Liver (tissue), 9 donors: ENCODE data around the gene LILRB3. TPM values are rescaled to one million over a fixed set of nuclear protein-coding genes. Genes with fewer than 3 reads are reported as not detected.

Experiments
- DNase-seq: peaks from one replicate; pipeline ENCODE4 v3.0.0-alpha.2; 2017; ENCODE audit warnings: low spot score
- H3K27ac ChIP-seq, 2 donors: one replicate each; pipeline ENCODE4 v1.7.0; 2013; ENCODE audit warnings: inconsistent platforms in 2 of 2, low read length in 2 of 2, control low read depth in 1 of 2, low read depth in 1 of 2, mild to moderate bottlenecking in 1 of 2
- H3K27me3 ChIP-seq, 4 donors: one replicate each; pipeline versions ENCODE4 v1.6.1 to v1.7.0; 2013; ENCODE audit warnings: low read length in 3 of 4, inconsistent platforms in 1 of 4, mild to moderate bottlenecking in 1 of 4, moderate library complexity in 1 of 4; ENCODE audit not compliant: control insufficient read depth in 4 of 4, insufficient read depth in 4 of 4
- H3K36me3 ChIP-seq, 4 donors: one replicate each; pipeline versions ENCODE4 v1.6.1 to v1.7.0; 2013; ENCODE audit warnings: low read length in 3 of 4, mild to moderate bottlenecking in 3 of 4, low read depth in 1 of 4, moderate library complexity in 1 of 4; ENCODE audit not compliant: control insufficient read depth in 4 of 4, insufficient read depth in 3 of 4
- H3K4me1 ChIP-seq, 4 donors: one replicate each; pipeline versions ENCODE4 v1.6.1 to v1.7.0; 2013; ENCODE audit warnings: low read length in 3 of 4, mild to moderate bottlenecking in 3 of 4, moderate library complexity in 1 of 4; ENCODE audit not compliant: control insufficient read depth in 4 of 4, insufficient read depth in 4 of 4
- H3K4me3 ChIP-seq, 3 donors: one replicate each; pipeline versions ENCODE4 v1.6.1 to v1.7.0; 2013; ENCODE audit warnings: low read length in 3 of 3, control low read depth in 1 of 3, low read depth in 1 of 3, mild to moderate bottlenecking in 1 of 3
- H3K9ac ChIP-seq, 2 donors: one replicate each; pipeline ENCODE4 v1.7.0; 2013; ENCODE audit warnings: low read length in 2 of 2, mild to moderate bottlenecking in 2 of 2, moderate library complexity in 2 of 2, control low read depth in 1 of 2, low read depth in 1 of 2
- H3K9me3 ChIP-seq, 4 donors: one replicate each; pipeline versions ENCODE4 v1.6.1 to v1.7.0; 2013; ENCODE audit warnings: low read length in 3 of 4; ENCODE audit not compliant: control insufficient read depth in 4 of 4
- EGR1 ChIP-seq, 2 donors: IDR thresholded peaks; 2 replicates each; pipeline ENCODE4 v1.6.1; 2016 to 2018; ENCODE audit warnings: antibody characterized with exemption in 2 of 2, low read depth in 2 of 2
- FOXA1 ChIP-seq: IDR thresholded peaks from 2 replicates; pipeline ENCODE4 v1.6.1; 2016; ENCODE audit warnings: antibody characterized with exemption
- FOXA2 ChIP-seq: IDR thresholded peaks from 2 replicates; pipeline ENCODE4 v1.6.1; 2016; ENCODE audit warnings: antibody characterized with exemption
- GABPA ChIP-seq, 2 donors: IDR thresholded peaks in 1 of 2; conservative IDR thresholded peaks in 1 of 2; 2 replicates each; pipeline ENCODE4 v1.6.1; 2016; ENCODE audit warnings: antibody characterized with exemption in 2 of 2, mild to moderate bottlenecking in 1 of 2, moderate library complexity in 1 of 2
- HNF4A ChIP-seq, 2 donors: conservative IDR thresholded peaks; 2 replicates each; pipeline ENCODE4 v1.6.1; 2016; ENCODE audit warnings: antibody characterized with exemption in 2 of 2, mild to moderate bottlenecking in 2 of 2
- HNF4G ChIP-seq: IDR thresholded peaks from 2 replicates; pipeline ENCODE4 v1.6.1; 2016; ENCODE audit warnings: antibody characterized with exemption
- JUND ChIP-seq, 2 donors: IDR thresholded peaks; 2 replicates each; pipeline ENCODE4 v1.6.1; 2016; ENCODE audit warnings: antibody characterized with exemption in 2 of 2
- NR2F2 ChIP-seq: IDR thresholded peaks from 2 replicates; pipeline ENCODE4 v1.6.1; 2016; ENCODE audit warnings: antibody characterized with exemption
- RAD21 ChIP-seq, 2 donors: IDR thresholded peaks; 2 replicates each; pipeline ENCODE4 v1.6.1; 2016; ENCODE audit warnings: antibody characterized with exemption in 2 of 2, mild to moderate bottlenecking in 2 of 2
- RXRA ChIP-seq, 2 donors: IDR thresholded peaks; 2 replicates each; pipeline ENCODE4 v1.6.1; 2017 to 2018; ENCODE audit warnings: antibody characterized with exemption in 2 of 2, mild to moderate bottlenecking in 1 of 2
- SP1 ChIP-seq: IDR thresholded peaks from 2 replicates; pipeline ENCODE4 v1.6.1; 2018; ENCODE audit warnings: antibody characterized with exemption, mild to moderate bottlenecking
- TAF1 ChIP-seq: conservative IDR thresholded peaks from 2 replicates; pipeline ENCODE4 v1.6.1; 2016; ENCODE audit warnings: antibody characterized with exemption, mild to moderate bottlenecking
- YY1 ChIP-seq: IDR thresholded peaks from 2 replicates; pipeline ENCODE4 v1.6.1; 2016; ENCODE audit warnings: antibody characterized with exemption, mild to moderate bottlenecking
- WGBS: extraction: QIAGEN DNeasy Blood & Tissue Kit; methylation state at CpG from one replicate; pipeline ENCODE4 v1.1.7; 2013; 5-methylcytosine and 5-hydroxymethylcytosine counted together
- polyA plus RNA-seq, 2 donors: library from polyadenylated mRNA; stranded (reverse) in 1 of 2; unstranded in 1 of 2; fragments of 200-250 nt in 1 of 2; fragments of >200 nt in 1 of 2; fragmentation: Nextera tagmentation in 1 of 2; extraction: Ambion mirVana in 1 of 2; gene quantifications; one replicate each; pipeline versions ENCODE4 v1.2.1 to v1.2.3, GENCODE V29; 2013 to 2015
- total RNA-seq, 2 donors: library from RNA; depleted of rRNA; stranded (reverse); fragments of >200 nt; gene quantifications; one replicate each; pipeline ENCODE4 v1.2.3, GENCODE V29; 2014
- TF ChIP-seq, protein P1 (sequence below): IDR thresholded peaks from 2 replicates; pipeline ENCODE4 v1.6.1; 2016; ENCODE audit warnings: antibody characterized with exemption
- TF ChIP-seq, protein P2 (sequence below): IDR thresholded peaks from 2 replicates; pipeline ENCODE4 v1.6.1; 2016; ENCODE audit warnings: antibody characterized with exemption
- TF ChIP-seq, protein P3 (sequence below): IDR thresholded peaks from 2 replicates; pipeline ENCODE4 v1.6.1; 2016; ENCODE audit warnings: antibody characterized with exemption
- TF ChIP-seq, protein P4 (sequence below): IDR thresholded peaks from 2 replicates; pipeline ENCODE4 v1.6.1; 2016; ENCODE audit warnings: antibody characterized with exemption, mild to moderate bottlenecking
- TF ChIP-seq, protein P5 (sequence below): fragments of 150-350 bp; IDR thresholded peaks from 2 replicates; pipeline ENCODE4 v1.5.1; 2017; ENCODE audit warnings: improper control_type of control experiment, low read depth, low read length; ENCODE audit not compliant: missing input control
- donor health status: healthy.
- donor health status: healthy.
- donor health status: healthy.
- donor health status: healthy.
- donor health status: healthy.

The LILRB3 gene
- total and polyA plus RNA-seq, 4 donors = 2.2 to 10.5 (median 3.3) TPM

DNA sequence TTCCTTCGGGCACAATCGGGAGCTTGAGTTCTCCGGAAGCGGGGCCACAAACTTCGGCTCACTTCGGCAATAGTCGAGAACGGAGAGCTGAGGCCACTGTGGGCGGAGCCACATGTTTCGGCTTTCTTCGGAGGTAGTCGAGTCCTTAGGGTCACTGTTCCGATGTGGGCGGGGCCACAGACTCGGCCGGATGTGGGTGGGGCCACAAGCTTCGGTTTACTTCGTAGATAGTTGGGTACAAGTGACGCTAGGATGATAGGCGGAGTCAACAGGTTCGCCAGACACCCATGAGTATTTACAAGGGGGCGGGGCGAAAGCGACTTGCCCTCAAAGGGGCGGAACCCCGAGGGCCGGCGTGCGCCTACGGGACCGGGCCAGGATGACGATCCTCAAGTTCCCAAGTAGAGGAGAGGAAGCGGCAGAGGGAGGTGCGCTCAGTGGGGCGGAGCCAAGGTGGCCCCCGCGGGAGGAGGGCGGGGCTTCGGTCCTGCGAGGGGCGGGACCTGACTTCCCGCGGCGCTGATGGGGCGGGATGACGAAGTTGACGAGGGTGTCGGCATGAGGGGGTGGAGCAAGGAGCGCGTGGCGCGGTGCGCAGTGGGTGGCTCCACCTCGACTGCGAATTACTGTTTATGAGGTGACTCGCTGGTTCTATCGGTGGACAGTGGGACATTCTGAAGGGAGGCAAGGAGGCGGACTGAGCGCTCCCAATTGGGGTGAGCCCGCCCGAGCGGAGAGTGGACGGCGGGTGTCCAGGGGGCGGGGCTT lies 32.9 kb downstream of the LILRB3 start:
- TF ChIP-seq YY1 = peak; percentile 83
- TF ChIP-seq, protein P1, sequence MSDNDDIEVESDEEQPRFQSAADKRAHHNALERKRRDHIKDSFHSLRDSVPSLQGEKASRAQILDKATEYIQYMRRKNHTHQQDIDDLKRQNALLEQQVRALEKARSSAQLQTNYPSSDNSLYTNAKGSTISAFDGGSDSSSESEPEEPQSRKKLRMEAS = peak; percentile 37
- peak; percentile 68 for TF ChIP-seq EGR1 (IDR thresholded peaks at IDR 0.05; ENCODE audit: low read depth in 2 of 2)
- peak; percentile 84 for TF ChIP-seq HNF4G
- TF ChIP-seq, protein P2, sequence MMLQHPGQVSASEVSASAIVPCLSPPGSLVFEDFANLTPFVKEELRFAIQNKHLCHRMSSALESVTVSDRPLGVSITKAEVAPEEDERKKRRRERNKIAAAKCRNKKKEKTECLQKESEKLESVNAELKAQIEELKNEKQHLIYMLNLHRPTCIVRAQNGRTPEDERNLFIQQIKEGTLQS = no peak
- peak; percentile 84 for TF ChIP-seq SP1
- peak; percentile 85 for TF ChIP-seq FOXA2
- peak; percentile 54 to 65 for TF ChIP-seq RXRA (IDR thresholded peaks at IDR 0.05)
- TF ChIP-seq, protein P3, sequence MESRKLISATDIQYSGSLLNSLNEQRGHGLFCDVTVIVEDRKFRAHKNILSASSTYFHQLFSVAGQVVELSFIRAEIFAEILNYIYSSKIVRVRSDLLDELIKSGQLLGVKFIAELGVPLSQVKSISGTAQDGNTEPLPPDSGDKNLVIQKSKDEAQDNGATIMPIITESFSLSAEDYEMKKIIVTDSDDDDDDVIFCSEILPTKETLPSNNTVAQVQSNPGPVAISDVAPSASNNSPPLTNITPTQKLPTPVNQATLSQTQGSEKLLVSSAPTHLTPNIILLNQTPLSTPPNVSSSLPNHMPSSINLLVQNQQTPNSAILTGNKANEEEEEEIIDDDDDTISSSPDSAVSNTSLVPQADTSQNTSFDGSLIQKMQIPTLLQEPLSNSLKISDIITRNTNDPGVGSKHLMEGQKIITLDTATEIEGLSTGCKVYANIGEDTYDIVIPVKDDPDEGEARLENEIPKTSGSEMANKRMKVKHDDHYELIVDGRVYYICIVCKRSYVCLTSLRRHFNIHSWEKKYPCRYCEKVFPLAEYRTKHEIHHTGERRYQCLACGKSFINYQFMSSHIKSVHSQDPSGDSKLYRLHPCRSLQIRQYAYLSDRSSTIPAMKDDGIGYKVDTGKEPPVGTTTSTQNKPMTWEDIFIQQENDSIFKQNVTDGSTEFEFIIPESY = peak; percentile 95
- TF ChIP-seq JUND (IDR thresholded peaks at IDR 0.05) = peak; percentile 49 to 61
- TF ChIP-seq FOXA1 = peak; percentile 78
- no peak for TF ChIP-seq NR2F2
- TF ChIP-seq, protein P4, sequence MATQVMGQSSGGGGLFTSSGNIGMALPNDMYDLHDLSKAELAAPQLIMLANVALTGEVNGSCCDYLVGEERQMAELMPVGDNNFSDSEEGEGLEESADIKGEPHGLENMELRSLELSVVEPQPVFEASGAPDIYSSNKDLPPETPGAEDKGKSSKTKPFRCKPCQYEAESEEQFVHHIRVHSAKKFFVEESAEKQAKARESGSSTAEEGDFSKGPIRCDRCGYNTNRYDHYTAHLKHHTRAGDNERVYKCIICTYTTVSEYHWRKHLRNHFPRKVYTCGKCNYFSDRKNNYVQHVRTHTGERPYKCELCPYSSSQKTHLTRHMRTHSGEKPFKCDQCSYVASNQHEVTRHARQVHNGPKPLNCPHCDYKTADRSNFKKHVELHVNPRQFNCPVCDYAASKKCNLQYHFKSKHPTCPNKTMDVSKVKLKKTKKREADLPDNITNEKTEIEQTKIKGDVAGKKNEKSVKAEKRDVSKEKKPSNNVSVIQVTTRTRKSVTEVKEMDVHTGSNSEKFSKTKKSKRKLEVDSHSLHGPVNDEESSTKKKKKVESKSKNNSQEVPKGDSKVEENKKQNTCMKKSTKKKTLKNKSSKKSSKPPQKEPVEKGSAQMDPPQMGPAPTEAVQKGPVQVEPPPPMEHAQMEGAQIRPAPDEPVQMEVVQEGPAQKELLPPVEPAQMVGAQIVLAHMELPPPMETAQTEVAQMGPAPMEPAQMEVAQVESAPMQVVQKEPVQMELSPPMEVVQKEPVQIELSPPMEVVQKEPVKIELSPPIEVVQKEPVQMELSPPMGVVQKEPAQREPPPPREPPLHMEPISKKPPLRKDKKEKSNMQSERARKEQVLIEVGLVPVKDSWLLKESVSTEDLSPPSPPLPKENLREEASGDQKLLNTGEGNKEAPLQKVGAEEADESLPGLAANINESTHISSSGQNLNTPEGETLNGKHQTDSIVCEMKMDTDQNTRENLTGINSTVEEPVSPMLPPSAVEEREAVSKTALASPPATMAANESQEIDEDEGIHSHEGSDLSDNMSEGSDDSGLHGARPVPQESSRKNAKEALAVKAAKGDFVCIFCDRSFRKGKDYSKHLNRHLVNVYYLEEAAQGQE = peak; percentile 17
- peak in 1 of 2 donors; percentile 58 for TF ChIP-seq HNF4A (conservative IDR thresholded peaks at IDR 0.05)
- no peak for TF ChIP-seq TAF1
- TF ChIP-seq GABPA (IDR thresholded peaks at IDR 0.05 in 1 of 2, conservative IDR thresholded peaks at IDR 0.05 in 1 of 2) = peak in 1 of 2 donors; percentile 86
- no peak for TF ChIP-seq RAD21 (IDR thresholded peaks at IDR 0.05)
- TF ChIP-seq, protein P5, sequence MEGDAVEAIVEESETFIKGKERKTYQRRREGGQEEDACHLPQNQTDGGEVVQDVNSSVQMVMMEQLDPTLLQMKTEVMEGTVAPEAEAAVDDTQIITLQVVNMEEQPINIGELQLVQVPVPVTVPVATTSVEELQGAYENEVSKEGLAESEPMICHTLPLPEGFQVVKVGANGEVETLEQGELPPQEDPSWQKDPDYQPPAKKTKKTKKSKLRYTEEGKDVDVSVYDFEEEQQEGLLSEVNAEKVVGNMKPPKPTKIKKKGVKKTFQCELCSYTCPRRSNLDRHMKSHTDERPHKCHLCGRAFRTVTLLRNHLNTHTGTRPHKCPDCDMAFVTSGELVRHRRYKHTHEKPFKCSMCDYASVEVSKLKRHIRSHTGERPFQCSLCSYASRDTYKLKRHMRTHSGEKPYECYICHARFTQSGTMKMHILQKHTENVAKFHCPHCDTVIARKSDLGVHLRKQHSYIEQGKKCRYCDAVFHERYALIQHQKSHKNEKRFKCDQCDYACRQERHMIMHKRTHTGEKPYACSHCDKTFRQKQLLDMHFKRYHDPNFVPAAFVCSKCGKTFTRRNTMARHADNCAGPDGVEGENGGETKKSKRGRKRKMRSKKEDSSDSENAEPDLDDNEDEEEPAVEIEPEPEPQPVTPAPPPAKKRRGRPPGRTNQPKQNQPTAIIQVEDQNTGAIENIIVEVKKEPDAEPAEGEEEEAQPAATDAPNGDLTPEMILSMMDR = no peak
- Histone ChIP-seq H3K27me3 (no peaks in the 10 kb centered on the region), H3K4me1 (peaks cover 9 to 22% (median 15%) of the 10 kb centered on the region in 4 donors), H3K9me3 (no peaks in the 10 kb centered on the region), H3K4me3 (peak overlapping the region; percentile 58 to 80 (median 75)), H3K27ac (peak overlapping the region; percentile 96 to 99), H3K9ac (peak overlapping the region; percentile 77 to 96), H3K36me3 (peaks cover 2 to 14% (median 10%) of the 10 kb centered on the region in 4 donors)
- WGBS = under 1% methylated on average over 65 of the region's 65 CpGs
- peak; percentile 100 for DNase-seq
